HepG2 (cell line): ENCODE measurements around the gene TK2. TPM values are rescaled to one million over a fixed set of nuclear protein-coding genes. Genes with fewer than 3 reads are reported as not detected.
A peak's percentile ranks its signal among the peaks of the same experiment; 100 is the strongest.

Experiments
- ATF1 ChIP-seq: IDR thresholded peaks from 2 replicates; pipeline ENCODE4 v1.6.1; 2016; ENCODE audit warnings: mild to moderate bottlenecking, control low read depth
- CC2D1A ChIP-seq: sonication (generic); formaldehyde crosslinking; IDR thresholded peaks from 2 replicates; pipeline ENCODE4 v1.8.1; 2023; ENCODE audit warnings: mild to moderate bottlenecking, missing genetic modification reagents
- CHCHD3 ChIP-seq: sonication (generic); formaldehyde crosslinking; IDR thresholded peaks from 2 replicates; pipeline ENCODE4 v1.8.0; 2022; ENCODE audit warnings: mild to moderate bottlenecking, missing genetic modification reagents, moderate library complexity
- GABPA ChIP-seq, 2 experiments: IDR thresholded peaks; 2 replicates each; pipeline ENCODE4 v1.6.1; 2011 to 2016; ENCODE audit warnings: low read depth in 2 of 2, low read length in 1 of 2, missing biosample characterization in 1 of 2, missing genetic modification characterization in 1 of 2
- PAX8 ChIP-seq: sonication (generic); formaldehyde crosslinking; IDR thresholded peaks from 2 replicates; pipeline ENCODE4 v1.8.0; 2022; ENCODE audit warnings: mild to moderate bottlenecking, missing genetic modification reagents, borderline replicate concordance
- RBM22 ChIP-seq: fragments of 200-400 bp; formaldehyde crosslinking; optimal IDR thresholded peaks from 2 replicates; pipeline ENCODE3; 2017; ENCODE audit warnings: mild to moderate bottlenecking, low read length, moderate library complexity
- RBM39 ChIP-seq: fragments of 200-400 bp; formaldehyde crosslinking; IDR thresholded peaks from one replicate; pipeline ENCODE4 v1.6.1; 2018; ENCODE audit warnings: antibody characterized with exemption, mild to moderate bottlenecking, low read depth, low read length; ENCODE audit not compliant: poor library complexity, severe bottlenecking
- SRSF1 ChIP-seq: fragments of 200-400 bp; formaldehyde crosslinking; optimal IDR thresholded peaks from 2 replicates; pipeline ENCODE3; 2017; ENCODE audit warnings: mild to moderate bottlenecking, low read depth, low read length, moderate library complexity
- SRSF9 ChIP-seq: fragments of 200-400 bp; formaldehyde crosslinking; IDR thresholded peaks from 2 replicates; pipeline ENCODE4 v1.6.1; 2018; ENCODE audit warnings: borderline replicate concordance, mild to moderate bottlenecking, low read depth, low read length; ENCODE audit not compliant: insufficient read depth, poor library complexity, severe bottlenecking
- TSC22D2 ChIP-seq: sonication (generic); formaldehyde crosslinking; IDR thresholded peaks from 2 replicates; pipeline ENCODE4 v1.5.1; 2020; ENCODE audit warnings: missing genetic modification reagents, mild to moderate bottlenecking, borderline replicate concordance
- YEATS4 ChIP-seq: sonication (generic); formaldehyde crosslinking; IDR thresholded peaks from 2 replicates; pipeline ENCODE4 v1.4.0; 2020; ENCODE audit warnings: missing genetic modification reagents, borderline replicate concordance
- ZNF10 ChIP-seq: sonication (generic); formaldehyde crosslinking; IDR thresholded peaks from 2 replicates; pipeline ENCODE4 v1.4.0; 2020; ENCODE audit warnings: mild to moderate bottlenecking, low read depth, missing genetic modification reagents, borderline replicate concordance
- ZNF138 ChIP-seq: sonication (generic); formaldehyde crosslinking; IDR thresholded peaks from 2 replicates; pipeline ENCODE4 v1.5.0; 2020; ENCODE audit warnings: mild to moderate bottlenecking, low read depth, missing genetic modification reagents
- ZNF34 ChIP-seq: sonication (generic); formaldehyde crosslinking; IDR thresholded peaks from 2 replicates; pipeline ENCODE4 v1.4.0; 2020; ENCODE audit warnings: mild to moderate bottlenecking, missing genetic modification reagents, borderline replicate concordance
- ZNF772 ChIP-seq: sonication (generic); formaldehyde crosslinking; IDR thresholded peaks from 2 replicates; pipeline ENCODE4 v1.5.0; 2020; ENCODE audit warnings: mild to moderate bottlenecking, missing genetic modification reagents
- polyA plus RNA-seq, 8 experiments: library from polyadenylated mRNA; depleted of rRNA in 3 of 8; stranded (reverse) in 7 of 8; unstranded in 1 of 8; fragments of >200 nt; fragmentation: Illumina TruSeq in 4 of 8; extraction: Trizol in 4 of 8; gene quantifications; 2 replicates each; pipeline versions ENCODE4 v1.2.1 to v1.2.3, GENCODE V29; 2011 to 2016; ENCODE audit warnings: low read depth in 4 of 8, missing spikeins in 1 of 8, mixed read lengths in 1 of 8; ENCODE audit not compliant: insufficient read depth in 1 of 8
- total RNA-seq, 5 experiments: library from RNA; depleted of rRNA; stranded (reverse); fragments of >200 nt; fragmentation: Illumina TruSeq; extraction: Trizol; gene quantifications; 2 replicates each; pipeline ENCODE4 v1.2.3, GENCODE V29; 2016; ENCODE audit warnings: low read depth in 1 of 5
- TF ChIP-seq, protein P1 (sequence below): sonication (generic); formaldehyde crosslinking; conservative IDR thresholded peaks from 2 replicates; pipeline ENCODE4 v1.8.0; 2022; ENCODE audit warnings: missing genetic modification reagents
- TF ChIP-seq, protein P2 (sequence below): sonication (generic); formaldehyde crosslinking; IDR thresholded peaks from 2 replicates; pipeline ENCODE4 v1.4.0; 2020; ENCODE audit warnings: mild to moderate bottlenecking, missing genetic modification reagents
- TF ChIP-seq, protein P3 (sequence below): IDR thresholded peaks from 2 replicates; pipeline ENCODE4 v1.6.1; 2018; ENCODE audit warnings: missing genetic modification reagents
- TF ChIP-seq, protein P4 (sequence below): sonication (generic); IDR thresholded peaks from 2 replicates; pipeline ENCODE4 v1.6.1; 2016; ENCODE audit warnings: low read depth, borderline replicate concordance
- TF ChIP-seq, protein P5 (sequence below): sonication (generic); formaldehyde crosslinking; IDR thresholded peaks from 2 replicates; pipeline ENCODE4 v1.8.1; 2023; ENCODE audit warnings: missing genetic modification reagents, mild to moderate bottlenecking, borderline replicate concordance

TK2 gene
- total and polyA plus RNA-seq, 2 of the 13 experiments (the other 11 are each of a cell fraction or from before 2014, with no cell fraction given): 18.7 to 21.0 TPM

DNA sequence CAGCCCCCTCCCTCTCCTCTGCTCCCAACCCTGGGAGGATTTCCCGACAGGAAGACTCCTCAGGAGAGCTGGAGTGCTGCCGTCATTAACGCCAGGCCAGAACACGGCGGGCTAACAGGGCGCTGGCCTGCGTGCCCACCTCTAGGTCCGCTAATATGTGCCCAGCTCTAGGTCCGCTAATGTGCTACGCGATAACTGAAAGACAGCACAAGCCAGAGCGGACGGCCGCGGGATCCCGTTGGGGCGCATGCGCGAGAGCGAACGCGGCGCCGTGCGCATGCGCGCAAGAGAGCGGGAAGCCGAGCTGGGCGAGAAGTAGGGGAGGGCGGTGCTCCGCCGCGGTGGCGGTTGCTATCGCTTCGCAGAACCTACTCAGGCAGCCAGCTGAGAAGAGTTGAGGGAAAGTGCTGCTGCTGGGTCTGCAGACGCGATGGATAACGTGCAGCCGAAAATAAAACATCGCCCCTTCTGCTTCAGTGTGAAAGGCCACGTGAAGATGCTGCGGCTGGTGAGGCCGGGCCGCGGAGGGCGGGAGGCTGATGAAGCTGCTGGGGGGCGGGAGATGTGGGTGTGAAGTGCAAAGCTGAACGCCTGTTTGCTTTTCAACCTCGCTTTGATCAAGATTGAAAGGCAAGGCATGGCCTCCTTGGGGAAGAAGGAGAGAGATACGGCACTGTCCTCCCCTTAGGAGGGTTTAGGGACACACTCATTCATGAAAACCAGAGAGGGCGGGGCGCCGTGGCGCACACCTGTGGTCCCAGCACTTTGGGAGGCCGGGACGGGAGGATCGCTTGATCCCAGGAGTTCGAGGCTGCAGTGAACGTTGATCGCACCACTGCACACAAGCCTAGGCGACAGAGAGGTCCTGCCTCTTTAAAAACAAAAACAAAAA is 2.6 kb upstream of the TK2 start, which contains the start of gene CKLF (continued):
- TF ChIP-seq, protein P1, sequence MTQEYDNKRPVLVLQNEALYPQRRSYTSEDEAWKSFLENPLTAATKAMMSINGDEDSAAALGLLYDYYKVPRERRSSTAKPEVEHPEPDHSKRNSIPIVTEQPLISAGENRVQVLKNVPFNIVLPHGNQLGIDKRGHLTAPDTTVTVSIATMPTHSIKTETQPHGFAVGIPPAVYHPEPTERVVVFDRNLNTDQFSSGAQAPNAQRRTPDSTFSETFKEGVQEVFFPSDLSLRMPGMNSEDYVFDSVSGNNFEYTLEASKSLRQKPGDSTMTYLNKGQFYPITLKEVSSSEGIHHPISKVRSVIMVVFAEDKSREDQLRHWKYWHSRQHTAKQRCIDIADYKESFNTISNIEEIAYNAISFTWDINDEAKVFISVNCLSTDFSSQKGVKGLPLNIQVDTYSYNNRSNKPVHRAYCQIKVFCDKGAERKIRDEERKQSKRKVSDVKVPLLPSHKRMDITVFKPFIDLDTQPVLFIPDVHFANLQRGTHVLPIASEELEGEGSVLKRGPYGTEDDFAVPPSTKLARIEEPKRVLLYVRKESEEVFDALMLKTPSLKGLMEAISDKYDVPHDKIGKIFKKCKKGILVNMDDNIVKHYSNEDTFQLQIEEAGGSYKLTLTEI (CRISPR knock-in tag): peak; percentile 41; the same call in 1 of the 2 replicates
- TF ChIP-seq ZNF138 (CRISPR knock-in tag) (peak; percentile 99), ZNF772 (CRISPR knock-in tag) (peak; percentile 100), RBM39 (peak; percentile 82), ZNF34 (CRISPR knock-in tag) (no peak), CHCHD3 (CRISPR knock-in tag) (0 out of 2 replicates have a peak, but pooled peaks have one; percentile 44), PAX8 (CRISPR knock-in tag) (peak; percentile 94; the same call in 1 of the 2 replicates), ZNF10 (peak; percentile 91), TSC22D2 (CRISPR knock-in tag) (peak; percentile 97), YEATS4 (CRISPR knock-in tag) (peak; percentile 90), RBM22 (no peak), CC2D1A (CRISPR knock-in tag) (peak; percentile 99; the same call in 1 of the 2 replicates), SRSF9 (no peak), SRSF1 (peak; percentile 56), ATF1 (CRISPR knock-in tag) (no peak), GABPA (IDR thresholded peaks at IDR 0.05; ENCODE audit: low read depth, low read length) (no peak), GABPA (CRISPR knock-in tag; IDR thresholded peaks at IDR 0.05; ENCODE audit: low read depth) (peak; percentile 15; the same call in 1 of the 2 replicates)
- TF ChIP-seq, protein P2, sequence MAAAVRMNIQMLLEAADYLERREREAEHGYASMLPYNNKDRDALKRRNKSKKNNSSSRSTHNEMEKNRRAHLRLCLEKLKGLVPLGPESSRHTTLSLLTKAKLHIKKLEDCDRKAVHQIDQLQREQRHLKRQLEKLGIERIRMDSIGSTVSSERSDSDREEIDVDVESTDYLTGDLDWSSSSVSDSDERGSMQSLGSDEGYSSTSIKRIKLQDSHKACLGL (CRISPR knock-in tag): peak; percentile 98
- TF ChIP-seq, protein P3, sequence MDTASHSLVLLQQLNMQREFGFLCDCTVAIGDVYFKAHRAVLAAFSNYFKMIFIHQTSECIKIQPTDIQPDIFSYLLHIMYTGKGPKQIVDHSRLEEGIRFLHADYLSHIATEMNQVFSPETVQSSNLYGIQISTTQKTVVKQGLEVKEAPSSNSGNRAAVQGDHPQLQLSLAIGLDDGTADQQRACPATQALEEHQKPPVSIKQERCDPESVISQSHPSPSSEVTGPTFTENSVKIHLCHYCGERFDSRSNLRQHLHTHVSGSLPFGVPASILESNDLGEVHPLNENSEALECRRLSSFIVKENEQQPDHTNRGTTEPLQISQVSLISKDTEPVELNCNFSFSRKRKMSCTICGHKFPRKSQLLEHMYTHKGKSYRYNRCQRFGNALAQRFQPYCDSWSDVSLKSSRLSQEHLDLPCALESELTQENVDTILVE (CRISPR knock-in tag): peak; percentile 86
- TF ChIP-seq, protein P4, sequence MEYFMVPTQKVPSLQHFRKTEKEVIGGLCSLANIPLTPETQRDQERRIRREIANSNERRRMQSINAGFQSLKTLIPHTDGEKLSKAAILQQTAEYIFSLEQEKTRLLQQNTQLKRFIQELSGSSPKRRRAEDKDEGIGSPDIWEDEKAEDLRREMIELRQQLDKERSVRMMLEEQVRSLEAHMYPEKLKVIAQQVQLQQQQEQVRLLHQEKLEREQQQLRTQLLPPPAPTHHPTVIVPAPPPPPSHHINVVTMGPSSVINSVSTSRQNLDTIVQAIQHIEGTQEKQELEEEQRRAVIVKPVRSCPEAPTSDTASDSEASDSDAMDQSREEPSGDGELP: peak; percentile 28; the same call in 1 of the 2 replicates
- TF ChIP-seq, protein P5, sequence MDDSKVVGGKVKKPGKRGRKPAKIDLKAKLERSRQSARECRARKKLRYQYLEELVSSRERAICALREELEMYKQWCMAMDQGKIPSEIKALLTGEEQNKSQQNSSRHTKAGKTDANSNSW: peak; percentile 100
